Left lung (tissue), 14 donors: ENCODE results near the gene ARSH. TPM values are rescaled to one million over a fixed set of nuclear protein-coding genes. Genes with fewer than 3 reads are reported as not detected.
"Not testable (repeated sequence)": the region's sequence is repeated elsewhere in the genome, so short reads cannot be mapped to it uniquely, and the experiment has no call there.

Experiments
- ATAC-seq: fragments of 200-7000 bp; cut with Tn5 transposase; one replicate; pipeline ENCODE4 v1.9.1; 2020; ENCODE audit warnings: moderate library complexity
- DNase-seq, 4 donors: peaks; one replicate each; pipeline ENCODE4 v3.0.0-alpha.2; 2013 to 2020
- H3K27ac ChIP-seq, 2 donors: fragments of 200-600 bp; sonication (generic) in 1 of 2; one replicate each; pipeline versions ENCODE4 v1.5.0 to v1.8.0; 2020 to 2021
- H3K27me3 ChIP-seq, 2 donors: fragments of 200-600 bp; sonication (generic) in 1 of 2; one replicate each; pipeline versions ENCODE4 v1.5.0 to v1.8.0; 2020 to 2021
- H3K36me3 ChIP-seq, 2 donors: fragments of 200-600 bp; sonication (generic) in 1 of 2; one replicate each; pipeline versions ENCODE4 v1.5.0 to v1.8.0; 2020 to 2021
- H3K4me1 ChIP-seq, 2 donors: fragments of 200-600 bp; one replicate each; pipeline ENCODE4 v1.8.0; 2021
- H3K4me3 ChIP-seq, 2 donors: fragments of 200-600 bp; sonication (generic) in 1 of 2; one replicate each; pipeline versions ENCODE4 v1.5.0 to v1.8.0; 2020 to 2021; ENCODE audit warnings: mild to moderate bottlenecking in 1 of 2
- H3K9me3 ChIP-seq, 2 donors: fragments of 200-600 bp; sonication (generic) in 1 of 2; one replicate each; pipeline versions ENCODE4 v1.5.0 to v1.8.0; 2020 to 2021
- intact Hi-C, 2 donors: fragments of 100-400 bp; cut with DNase I; formaldehyde crosslinking; loops; one replicate each; pipeline versions ENCODE4 v1.11.2 to v1.14.2; 2022
- long read RNA-seq, 12 donors: library from polyadenylated mRNA in 2 of 12; unstranded in 2 of 12; transcript quantifications; one replicate each; pipeline ENCODE4 v2.0.0 and lab custom pipeline, GENCODE V29; 2019 to 2026
- polyA plus RNA-seq, 6 donors: library from polyadenylated mRNA; unstranded; fragments of 120-200 nt; gene quantifications; one replicate each; pipeline ENCODE4 v1.2.1, GENCODE V29; 2013; ENCODE audit not compliant: insufficient read length in 6 of 6
- total RNA-seq, 2 donors: library from RNA; stranded (reverse); fragmentation: NEBNext Ultra II Directional; extraction: Animal tissue kit (Norgen Biotek cat#: 25700); gene quantifications; one replicate each; pipeline ENCODE4 v1.2.1, GENCODE V29; 2021
- TF ChIP-seq, protein P1 (sequence below), 2 donors: fragments of 200-600 bp; sonication (generic) in 1 of 2; IDR thresholded peaks; one replicate each; pipeline versions ENCODE4 v1.5.0 to v1.8.0; 2021; ENCODE audit warnings: antibody characterized with exemption in 2 of 2
- donor health status: DM: no; HTN: yes; CAD: no.
- donor health status: DM: no; HTN: no; CAD: no.

The ARSH gene, protein sequence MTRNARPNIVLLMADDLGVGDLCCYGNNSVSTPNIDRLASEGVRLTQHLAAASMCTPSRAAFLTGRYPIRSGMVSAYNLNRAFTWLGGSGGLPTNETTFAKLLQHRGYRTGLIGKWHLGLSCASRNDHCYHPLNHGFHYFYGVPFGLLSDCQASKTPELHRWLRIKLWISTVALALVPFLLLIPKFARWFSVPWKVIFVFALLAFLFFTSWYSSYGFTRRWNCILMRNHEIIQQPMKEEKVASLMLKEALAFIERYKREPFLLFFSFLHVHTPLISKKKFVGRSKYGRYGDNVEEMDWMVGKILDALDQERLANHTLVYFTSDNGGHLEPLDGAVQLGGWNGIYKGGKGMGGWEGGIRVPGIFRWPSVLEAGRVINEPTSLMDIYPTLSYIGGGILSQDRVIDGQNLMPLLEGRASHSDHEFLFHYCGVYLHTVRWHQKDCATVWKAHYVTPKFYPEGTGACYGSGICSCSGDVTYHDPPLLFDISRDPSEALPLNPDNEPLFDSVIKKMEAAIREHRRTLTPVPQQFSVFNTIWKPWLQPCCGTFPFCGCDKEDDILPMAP
- total RNA-seq (not detected), polyA plus RNA-seq (under 1 TPM; 0.08 to 0.14 (median 0.09) TPM)
- long read RNA-seq, donor 1, result 0 reads
- long read RNA-seq, donor 2, result 0 reads
- long read RNA-seq, donor 3, result 0 reads
- long read RNA-seq, donor 4, result 0 reads
- long read RNA-seq, donor 5, result 0 reads
- long read RNA-seq, donor 6, result 0 reads
- long read RNA-seq, donor 7, result 0 reads
- long read RNA-seq, donor 8, result 0 reads
- long read RNA-seq, donor 9, result 0 reads
- long read RNA-seq, donor 10, result 0 reads
- long read RNA-seq, donor 11, result 0 reads
- long read RNA-seq, donor 12, result 0 reads

DNA sequence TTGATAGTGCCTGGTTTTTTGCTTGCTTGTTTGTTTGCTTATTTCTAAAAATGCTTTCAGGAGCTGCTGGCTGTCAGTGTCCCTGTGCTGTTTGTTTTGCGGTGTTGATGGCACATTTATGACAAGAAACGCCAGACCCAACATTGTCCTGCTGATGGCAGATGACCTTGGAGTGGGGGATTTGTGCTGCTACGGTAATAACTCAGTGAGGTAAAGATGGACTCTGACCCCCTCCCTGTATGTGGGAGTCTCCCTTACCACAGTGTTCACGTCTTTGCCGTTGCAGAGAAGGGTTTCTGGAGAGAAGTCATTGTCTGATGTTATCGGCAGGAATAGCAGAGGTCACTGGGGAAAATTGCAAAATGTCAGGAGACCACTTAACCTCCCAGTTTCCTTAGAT lies at the start of gene ARSH:
Gene ARSH (plus strand): TSS at position 52 of the 400 bp plus-strand sequence. CDS start 67 bp downstream, at position 119.
- Histone ChIP-seq H3K27ac (no peak within 1 kb of the TSS), H3K4me1 (no peaks in the 10 kb centered on the region), H3K36me3 (no peaks in the 10 kb centered on the region), H3K27me3 (no peaks in the 10 kb centered on the region), H3K4me3 (no peak within 1 kb of the TSS), H3K9me3 (peaks cover 0 to 10% of the 10 kb centered on the region in 2 donors)
- intact Hi-C loops, result no loop called here
- no peak for DNase-seq
- no peak for ATAC-seq
- TF ChIP-seq, protein P1, sequence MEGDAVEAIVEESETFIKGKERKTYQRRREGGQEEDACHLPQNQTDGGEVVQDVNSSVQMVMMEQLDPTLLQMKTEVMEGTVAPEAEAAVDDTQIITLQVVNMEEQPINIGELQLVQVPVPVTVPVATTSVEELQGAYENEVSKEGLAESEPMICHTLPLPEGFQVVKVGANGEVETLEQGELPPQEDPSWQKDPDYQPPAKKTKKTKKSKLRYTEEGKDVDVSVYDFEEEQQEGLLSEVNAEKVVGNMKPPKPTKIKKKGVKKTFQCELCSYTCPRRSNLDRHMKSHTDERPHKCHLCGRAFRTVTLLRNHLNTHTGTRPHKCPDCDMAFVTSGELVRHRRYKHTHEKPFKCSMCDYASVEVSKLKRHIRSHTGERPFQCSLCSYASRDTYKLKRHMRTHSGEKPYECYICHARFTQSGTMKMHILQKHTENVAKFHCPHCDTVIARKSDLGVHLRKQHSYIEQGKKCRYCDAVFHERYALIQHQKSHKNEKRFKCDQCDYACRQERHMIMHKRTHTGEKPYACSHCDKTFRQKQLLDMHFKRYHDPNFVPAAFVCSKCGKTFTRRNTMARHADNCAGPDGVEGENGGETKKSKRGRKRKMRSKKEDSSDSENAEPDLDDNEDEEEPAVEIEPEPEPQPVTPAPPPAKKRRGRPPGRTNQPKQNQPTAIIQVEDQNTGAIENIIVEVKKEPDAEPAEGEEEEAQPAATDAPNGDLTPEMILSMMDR (IDR thresholded peaks at IDR 0.05), result no peak

DNA sequence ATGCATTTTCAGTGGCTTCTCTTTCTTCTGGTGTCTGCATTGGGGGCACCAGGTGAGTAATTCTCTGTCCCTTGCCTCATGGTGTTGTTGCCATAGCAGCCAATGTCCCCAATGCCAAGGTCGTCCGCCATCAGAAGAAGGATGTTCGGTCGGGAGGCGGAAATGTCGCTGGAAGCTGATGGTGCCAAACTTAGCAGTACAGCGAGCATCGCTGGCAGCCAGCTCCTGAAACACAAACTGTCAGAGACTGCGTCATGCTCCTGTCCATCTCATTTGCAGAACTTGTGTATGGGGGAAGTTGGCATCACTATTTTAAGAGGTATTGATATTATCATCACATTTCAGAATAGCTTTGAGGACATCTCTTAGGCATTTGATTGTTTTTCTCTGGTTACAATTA lies 48.1 kb upstream of the ARSH start:
- Histone ChIP-seq H3K27ac (no peak overlapping the region), H3K4me1 (no peaks in the 10 kb centered on the region), H3K36me3 (no peaks in the 10 kb centered on the region), H3K9me3 (no peaks in the 10 kb centered on the region), H3K4me3 (no peak overlapping the region), H3K27me3 (no peaks in the 10 kb centered on the region)
- ATAC-seq (no peak), DNase-seq (no peak)
- TF ChIP-seq, protein P1 (IDR thresholded peaks at IDR 0.05), result no peak
- intact Hi-C loops, result no loop called here

DNA sequence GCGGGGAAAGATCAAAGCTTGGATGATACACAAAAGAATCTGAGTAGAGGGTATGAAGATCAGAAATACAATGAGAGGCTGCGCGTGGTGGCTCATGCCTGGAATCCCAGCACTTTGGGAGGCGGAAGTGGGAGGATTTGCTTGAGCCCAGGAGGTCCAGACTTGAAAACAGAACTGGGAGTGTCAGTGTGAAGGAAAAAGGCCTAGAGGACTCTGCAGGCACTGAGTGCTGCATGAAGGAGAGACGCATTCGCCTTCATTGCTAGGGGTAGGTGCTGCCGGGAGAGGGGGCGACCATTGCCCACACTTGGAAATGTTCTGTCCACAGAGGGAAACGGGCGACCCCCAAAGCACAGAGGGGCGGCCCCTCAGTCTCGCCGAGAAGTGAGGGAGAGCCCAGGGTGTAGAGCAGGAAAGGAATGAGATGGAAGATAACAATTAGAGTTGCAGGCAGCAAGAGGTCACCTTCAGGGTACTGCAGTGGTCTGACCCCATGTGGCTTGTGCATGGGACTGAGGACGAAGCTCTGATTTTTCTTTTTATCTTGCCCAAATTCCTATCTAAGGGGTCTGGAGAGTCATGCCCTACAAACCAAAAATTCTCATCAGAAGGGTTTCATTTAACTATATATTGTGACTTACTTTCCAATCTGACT lies 45.4 kb upstream of the ARSH start:
- no peaks in the 10 kb centered on the region for H3K36me3 ChIP-seq
- no peaks in the 10 kb centered on the region for H3K9me3 ChIP-seq
- no peaks in the 10 kb centered on the region for H3K27me3 ChIP-seq
- no peaks in the 10 kb centered on the region for H3K4me1 ChIP-seq
- no peak overlapping the region for H3K27ac ChIP-seq
- DNase-seq (no peak), ATAC-seq (no peak)
- intact Hi-C loops, result no loop called here
- no peak overlapping the region for H3K4me3 ChIP-seq
- TF ChIP-seq, protein P1 (IDR thresholded peaks at IDR 0.05), result no peak

DNA sequence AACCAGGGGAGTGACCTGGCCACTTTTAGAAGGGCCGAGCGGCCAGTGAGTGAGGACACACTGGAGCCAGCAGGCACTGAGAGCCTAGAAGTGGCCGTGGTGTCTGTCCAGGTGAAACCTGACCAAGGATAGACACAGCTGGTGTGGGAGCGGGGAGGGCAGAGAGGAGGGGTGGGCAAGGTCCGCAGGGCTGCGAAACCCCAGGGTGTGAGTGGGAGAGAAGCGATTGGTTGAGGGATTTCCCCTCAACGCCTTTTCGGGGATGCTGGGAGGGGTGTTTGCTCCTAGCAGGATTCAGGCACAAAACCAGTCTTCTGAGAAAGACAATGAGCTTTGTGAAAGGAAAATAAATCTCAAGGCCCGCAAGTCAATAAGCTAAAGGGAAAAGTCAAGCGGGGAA lies 44.0 kb upstream of the ARSH start:
- Histone ChIP-seq H3K4me3 (no peak overlapping the region), H3K9me3 (no peaks in the 10 kb centered on the region), H3K27me3 (no peaks in the 10 kb centered on the region), H3K4me1 (no peaks in the 10 kb centered on the region), H3K36me3 (no peaks in the 10 kb centered on the region), H3K27ac (no peak overlapping the region)
- DNase-seq (no peak), ATAC-seq (no peak)
- intact Hi-C loops, result no loop called here
- TF ChIP-seq, protein P1 (IDR thresholded peaks at IDR 0.05), result no peak

DNA sequence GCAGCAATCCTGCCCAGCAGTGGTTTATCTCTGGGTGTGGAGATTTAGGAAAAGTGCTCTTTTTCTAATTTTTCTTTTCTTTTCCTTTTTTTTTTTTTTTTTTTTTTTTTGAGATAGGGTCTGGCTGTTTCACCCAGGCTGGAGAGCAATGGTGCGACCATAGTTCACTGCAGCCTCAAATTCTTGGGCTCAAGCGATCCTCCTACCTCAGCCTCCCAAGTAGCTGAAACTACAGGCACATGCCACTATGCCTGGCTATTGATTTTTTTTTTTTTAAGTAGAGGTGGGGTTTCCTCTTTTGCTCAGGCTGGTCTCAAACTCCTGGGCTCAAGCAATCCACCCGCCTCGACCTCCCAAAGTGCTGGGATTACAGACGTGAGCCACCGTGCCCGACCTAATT lies 42.9 kb upstream of the ARSH start:
- H3K4me3 ChIP-seq, H3K9me3 ChIP-seq, DNase-seq, H3K27me3 ChIP-seq, H3K36me3 ChIP-seq, intact Hi-C loops, ATAC-seq, H3K4me1 ChIP-seq: not testable (repeated sequence)
- H3K27ac ChIP-seq, result peak overlapping the region in 1 of 2 donors; percentile 39

DNA sequence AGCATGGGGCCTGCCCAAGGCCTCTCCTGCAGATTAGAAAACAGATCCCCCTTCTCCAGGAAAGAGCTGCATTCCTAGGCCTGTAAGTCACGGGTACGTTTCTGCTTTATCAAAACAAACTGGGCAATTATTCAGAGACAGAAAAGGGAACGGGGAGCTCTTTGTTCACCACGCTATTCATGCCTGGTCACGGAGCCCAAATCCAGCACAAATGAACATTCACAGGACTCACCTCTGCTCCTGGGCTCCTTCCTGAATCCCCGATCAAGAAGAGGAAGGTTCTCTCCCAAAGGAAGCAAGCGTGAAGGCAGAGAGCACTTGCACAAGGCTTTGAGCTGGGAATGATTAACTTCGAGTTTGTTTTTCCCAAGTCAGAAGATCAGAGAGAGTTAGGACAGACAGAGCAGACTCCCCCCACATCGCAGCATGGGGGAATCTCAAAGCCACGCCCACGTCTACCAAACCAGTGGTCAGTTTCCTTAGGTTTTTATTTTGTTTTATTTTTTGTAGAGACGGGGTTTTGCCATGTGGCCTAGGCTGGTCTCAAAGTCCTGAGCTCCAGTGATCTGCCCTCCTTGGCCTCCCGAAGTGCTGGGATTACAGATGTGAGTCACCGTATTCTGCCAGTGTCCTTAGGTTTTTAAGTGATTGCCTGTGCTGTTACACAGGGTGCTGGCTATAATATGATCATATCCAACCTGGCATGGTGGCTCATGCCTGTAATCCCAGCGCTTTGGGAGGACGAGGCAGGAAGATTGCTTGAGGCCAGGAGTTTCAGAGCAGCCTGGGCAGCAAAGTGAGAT lies 42.2 kb upstream of the ARSH start:
- H3K4me1 ChIP-seq, DNase-seq, intact Hi-C loops, H3K4me3 ChIP-seq, H3K9me3 ChIP-seq, H3K36me3 ChIP-seq, H3K27me3 ChIP-seq: not testable (repeated sequence)
- peak; percentile 73 for ATAC-seq
- H3K27ac ChIP-seq, result peak overlapping the region in 1 of 2 donors; percentile 39
